Endothelial cell of umbilical vein (primary cell): Measurements from ENCODE around the gene RBM47. TPM values are rescaled to one million over a fixed set of nuclear protein-coding genes. Genes with fewer than 3 reads are reported as not detected.

Source experiments
- BruUV-seq: library from RNA; stranded (reverse); fragments of 400-500 nt; replicated peaks from 2 replicates; lab custom pipeline; 2021; lab: Mats Ljungman, UMichigan
- CTCF ChIA-PET: fragments of 300-600, 350-600 bp; sonication (Branson Sonifier 250); formaldehyde crosslinking; loops from one replicate; lab custom pipeline; 2021; ENCODE audit warnings: antibody characterized with exemption, inconsistent platforms; lab: Charles Lee
- POLR2A ChIA-PET: fragments of 300-600, 350-600 bp; sonication (Branson Sonifier 250); formaldehyde crosslinking; loops from one replicate; lab custom pipeline; 2021; ENCODE audit warnings: antibody characterized with exemption, inconsistent platforms; lab: Charles Lee
- DNase-seq: peaks from one replicate; pipeline ENCODE4 v3.0.0-alpha.2; 2011; ENCODE audit warnings: low read depth, low spot score
- FAIRE-seq: peaks from 2 replicates; lab custom pipeline; 2011; peaks lifted over from hg19 to GRCh38; lab: Jason Lieb, UNC
- H2AFZ ChIP-seq: 2 replicates; pipeline ENCODE4 v1.6.0; 2012; ENCODE audit warnings: low read depth, low read length, control low read depth, inconsistent platforms
- H3K27ac ChIP-seq: 2 replicates; pipeline ENCODE4 v1.5.1; 2011; ENCODE audit warnings: low read depth, mild to moderate bottlenecking, control low read depth, low read length, moderate library complexity; ENCODE audit not compliant: insufficient read depth
- H3K27me3 ChIP-seq, 2 experiments: 2 replicates each; pipeline versions ENCODE4 v1.6.0 to v1.6.1; 2011; ENCODE audit warnings: low read length in 2 of 2, mixed read lengths in 1 of 2; ENCODE audit not compliant: control insufficient read depth in 2 of 2, insufficient read depth in 2 of 2
- H3K36me3 ChIP-seq, 2 experiments: 2 replicates in 1 of 2; 3 replicates in 1 of 2; pipeline ENCODE4 v1.5.1; 2011; ENCODE audit warnings: low read length in 2 of 2, mild to moderate bottlenecking in 1 of 2, moderate library complexity in 1 of 2; ENCODE audit not compliant: control insufficient read depth in 2 of 2, insufficient read depth in 2 of 2; ENCODE audit errors: extremely low read depth in 1 of 2
- H3K4me1 ChIP-seq: 3 replicates; pipeline ENCODE4 v1.5.1; 2011; ENCODE audit warnings: mild to moderate bottlenecking, low read length; ENCODE audit not compliant: control insufficient read depth, insufficient read depth; ENCODE audit errors: extremely low read depth
- H3K4me2 ChIP-seq: 2 replicates; pipeline ENCODE4 v1.6.1; 2011; ENCODE audit warnings: low read length, control low read depth, mixed read lengths; ENCODE audit not compliant: insufficient read depth
- H3K4me3 ChIP-seq, 3 experiments: fragments of 200-600 bp in 1 of 3; sonication (generic), shearing (Covaris generic) in 1 of 3; replicated peaks in 1 of 3; 2 replicates each; pipeline ENCODE4 v1.5.1; 2011 to 2016; ENCODE audit warnings: control low read depth in 3 of 3, low read length in 3 of 3, mild to moderate bottlenecking in 2 of 3, inconsistent platforms in 1 of 3, low read depth in 1 of 3, moderate library complexity in 1 of 3; ENCODE audit not compliant: insufficient read depth in 1 of 3
- H3K79me2 ChIP-seq: 2 replicates; pipeline ENCODE4 v1.6.0; 2012; ENCODE audit warnings: low read length, inconsistent platforms; ENCODE audit not compliant: control insufficient read depth, insufficient read depth
- H3K9ac ChIP-seq: replicated peaks from 2 replicates; pipeline ENCODE3; 2011; ENCODE audit warnings: low read length, control low read depth; ENCODE audit not compliant: insufficient read depth; ENCODE audit errors: extremely low read depth
- H3K9me1 ChIP-seq: replicated peaks from 3 replicates; pipeline ENCODE4 v1.6.0; 2011; ENCODE audit warnings: mild to moderate bottlenecking, low read length; ENCODE audit not compliant: control insufficient read depth, insufficient read depth; ENCODE audit errors: extremely low read depth
- H3K9me3 ChIP-seq: replicated peaks from 2 replicates; pipeline ENCODE4 v1.5.1; 2012; ENCODE audit warnings: low read length, inconsistent platforms; ENCODE audit not compliant: control insufficient read depth, insufficient read depth
- H4K20me1 ChIP-seq: replicated peaks from 2 replicates; pipeline ENCODE3; 2011; ENCODE audit warnings: mild to moderate bottlenecking, low read length; ENCODE audit not compliant: control insufficient read depth, insufficient read depth; ENCODE audit errors: extremely low read depth
- CTCF ChIP-seq, 2 donors: IDR thresholded peaks; 1 replicate in 1 of 2; 2 replicates in 1 of 2; pipeline ENCODE4 v1.5.1; 2011; ENCODE audit warnings: low read length in 2 of 2, mild to moderate bottlenecking in 2 of 2, moderate library complexity in 2 of 2, control low read depth in 1 of 2, inconsistent platforms in 1 of 2, low read depth in 1 of 2; ENCODE audit not compliant: insufficient read depth in 1 of 2; ENCODE audit errors: extremely low read depth in 1 of 2
- EZH2 ChIP-seq: IDR thresholded peaks from 2 replicates; pipeline ENCODE4 v1.6.1; 2012; ENCODE audit warnings: borderline replicate concordance, low read depth, mild to moderate bottlenecking, moderate library complexity, low read length, inconsistent platforms; ENCODE audit not compliant: severe bottlenecking
- FOS ChIP-seq: IDR thresholded peaks from 2 replicates; pipeline ENCODE4 v1.6.1; 2011; ENCODE audit warnings: mild to moderate bottlenecking, low read length, moderate library complexity, borderline replicate concordance; ENCODE audit not compliant: insufficient read depth
- GATA2 ChIP-seq: IDR thresholded peaks from 2 replicates; pipeline ENCODE4 v1.7.0; 2011; ENCODE audit warnings: low read depth, mild to moderate bottlenecking, moderate library complexity, mixed read lengths, low read length; ENCODE audit not compliant: insufficient read length, insufficient read depth
- MAX ChIP-seq: IDR thresholded peaks from 2 replicates; pipeline ENCODE4 v1.6.1; 2011; ENCODE audit not compliant: insufficient read depth, insufficient read length
- MYC ChIP-seq: IDR thresholded peaks from one replicate; pipeline ENCODE4 v1.6.1; 2011; ENCODE audit warnings: mild to moderate bottlenecking, low read depth, low read length
- POLR2AphosphoS5 ChIP-seq: IDR thresholded peaks from 2 replicates; pipeline ENCODE4 v1.6.1; 2012; ENCODE audit warnings: low read depth, mild to moderate bottlenecking, control low read depth, low read length, moderate library complexity; ENCODE audit not compliant: insufficient read depth
- dilution Hi-C: fragments of 300-500 bp; cut with MboI; formaldehyde crosslinking; loops from one replicate; pipeline ENCODE4 v1.15.0; 2019; ENCODE audit warnings: low sequenced_read_pairs; ENCODE audit not compliant: extremely low pct_ligation_motif_present
- intact Hi-C: fragments of 100-400 bp; cut with micrococcal nuclease; formaldehyde crosslinking; loops from one replicate; pipeline ENCODE4 v1.10.0; 2022
- polyA plus RNA-seq, 4 experiments: library from polyadenylated mRNA; depleted of rRNA in 3 of 4; stranded (reverse) in 3 of 4; unstranded in 1 of 4; fragments of >200 nt; gene quantifications; 2 replicates each; pipeline versions ENCODE4 v1.2.1 to v1.2.3, GENCODE V29; 2011 to 2012; ENCODE audit warnings: missing spikeins in 1 of 4
- total RNA-seq: library from RNA; stranded (reverse); gene quantifications from 2 replicates; pipeline ENCODE4 v1.2.3, GENCODE V29; 2021

RBM47 gene
- total and polyA plus RNA-seq, 2 donors (not counting 3 experiments of a cell fraction or from before 2014, with no cell fraction given) = not detected

GRCh38 chr4:40454816-40455215, 174.8 kb downstream of the RBM47 start:
- intact Hi-C loops = no loop called here
- POLR2A ChIA-PET = no interaction called here

More at GRCh38 chr4:40454816-40455215, 174.8 kb downstream of the RBM47 start:
- Histone ChIP-seq H3K36me3 (no peaks in the 10 kb centered on the region), H3K79me2 (no peaks in the 10 kb centered on the region), H3K9me1 (no peaks in the 10 kb centered on the region), H2AFZ (no peak overlapping the region), H3K4me1 (no peaks in the 10 kb centered on the region), H4K20me1 (no peaks in the 10 kb centered on the region), H3K27ac (no peak overlapping the region), H3K27me3 (peaks cover 0 to 2% of the 10 kb centered on the region in 2 experiments), H3K9me3 (no peaks in the 10 kb centered on the region), H3K4me2 (no peak overlapping the region), H3K4me3 (no peak overlapping the region), H3K9ac (no peak overlapping the region)
- FAIRE-seq (no peak), DNase-seq (no peak)
- BruUV-seq = no TSS peak
- TF ChIP-seq EZH2 (no peak), GATA2 (no peak), MYC (no peak), POLR2AphosphoS5 (no peak), FOS (no peak), CTCF (IDR thresholded peaks at IDR 0.05; ENCODE audit: extremely low read depth in 1 of 2, insufficient read depth in 1 of 2, low read depth in 1 of 2, low read length in 2 of 2) (no peak), MAX (no peak)
- CTCF ChIA-PET = no interaction called here
- dilution Hi-C loops = no loop called here
